ENCODE results near the gene ZNF487. TPM values are rescaled to one million over a fixed set of nuclear protein-coding genes. Genes with fewer than 3 reads are reported as not detected.

The ZNF487 gene
- polyA plus RNA-seq, 1 experiment, result 4.4 TPM

DNA sequence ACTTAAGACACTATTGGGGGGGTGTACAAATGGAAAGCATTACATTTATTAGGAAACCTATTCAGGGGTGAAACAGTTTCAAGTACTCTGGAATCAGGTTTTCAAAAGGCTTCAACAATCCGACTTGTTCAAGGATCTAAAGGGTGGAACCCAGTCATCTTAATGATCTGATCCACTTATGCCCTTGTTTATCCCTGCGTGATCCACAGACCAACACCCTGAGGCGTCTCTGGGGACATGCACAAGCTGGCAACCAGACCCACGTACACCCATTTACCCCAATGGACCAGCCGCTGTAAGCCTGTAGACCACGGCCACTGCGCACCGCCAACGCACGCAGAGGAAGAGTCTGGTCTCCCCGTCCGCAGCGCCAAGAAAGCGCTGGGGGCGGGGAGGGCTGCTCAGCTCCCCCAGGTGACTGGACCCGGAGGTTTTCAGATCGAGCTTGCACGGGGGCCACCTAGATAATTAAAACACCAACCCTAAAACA, 41.3 kb upstream of the ZNF487 start:
- H3K9me3 ChIP-seq (ENCODE audit: control insufficient read depth, insufficient read depth, low read length), result no peaks in the 10 kb centered on the region
- no peaks in the 10 kb centered on the region for H3K27me3 ChIP-seq (ENCODE audit: control insufficient read depth, insufficient read depth, low read length)
- ChIA-PET POLR2A (interaction anchor here (0.6 to 2.3 kb wide), 5 partner anchors 8 to 65 kb away, joined by 3 to 21 read pairs (median 7); partner anchors contain the start of gene HNRNPF), CTCF (interaction anchor here (0.5 to 1.0 kb wide), 3 partner anchors 12 to 101 kb away, joined by 3 to 4 read pairs (median 3); partner anchors contain the start of gene HNRNPF)
- peak overlapping the region; percentile 69 for H3K4me3 ChIP-seq (ENCODE audit: low read depth, low read length)
- TF ChIP-seq, protein P1, sequence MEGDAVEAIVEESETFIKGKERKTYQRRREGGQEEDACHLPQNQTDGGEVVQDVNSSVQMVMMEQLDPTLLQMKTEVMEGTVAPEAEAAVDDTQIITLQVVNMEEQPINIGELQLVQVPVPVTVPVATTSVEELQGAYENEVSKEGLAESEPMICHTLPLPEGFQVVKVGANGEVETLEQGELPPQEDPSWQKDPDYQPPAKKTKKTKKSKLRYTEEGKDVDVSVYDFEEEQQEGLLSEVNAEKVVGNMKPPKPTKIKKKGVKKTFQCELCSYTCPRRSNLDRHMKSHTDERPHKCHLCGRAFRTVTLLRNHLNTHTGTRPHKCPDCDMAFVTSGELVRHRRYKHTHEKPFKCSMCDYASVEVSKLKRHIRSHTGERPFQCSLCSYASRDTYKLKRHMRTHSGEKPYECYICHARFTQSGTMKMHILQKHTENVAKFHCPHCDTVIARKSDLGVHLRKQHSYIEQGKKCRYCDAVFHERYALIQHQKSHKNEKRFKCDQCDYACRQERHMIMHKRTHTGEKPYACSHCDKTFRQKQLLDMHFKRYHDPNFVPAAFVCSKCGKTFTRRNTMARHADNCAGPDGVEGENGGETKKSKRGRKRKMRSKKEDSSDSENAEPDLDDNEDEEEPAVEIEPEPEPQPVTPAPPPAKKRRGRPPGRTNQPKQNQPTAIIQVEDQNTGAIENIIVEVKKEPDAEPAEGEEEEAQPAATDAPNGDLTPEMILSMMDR (IDR thresholded peaks at IDR 0.05; ENCODE audit: low read depth, low read length), result no peak
- H3K27ac ChIP-seq (ENCODE audit: low read depth, low read length), result peak overlapping the region; percentile 84
- no peak for DNase-seq (ENCODE audit: low read depth, low spot score)

DNA sequence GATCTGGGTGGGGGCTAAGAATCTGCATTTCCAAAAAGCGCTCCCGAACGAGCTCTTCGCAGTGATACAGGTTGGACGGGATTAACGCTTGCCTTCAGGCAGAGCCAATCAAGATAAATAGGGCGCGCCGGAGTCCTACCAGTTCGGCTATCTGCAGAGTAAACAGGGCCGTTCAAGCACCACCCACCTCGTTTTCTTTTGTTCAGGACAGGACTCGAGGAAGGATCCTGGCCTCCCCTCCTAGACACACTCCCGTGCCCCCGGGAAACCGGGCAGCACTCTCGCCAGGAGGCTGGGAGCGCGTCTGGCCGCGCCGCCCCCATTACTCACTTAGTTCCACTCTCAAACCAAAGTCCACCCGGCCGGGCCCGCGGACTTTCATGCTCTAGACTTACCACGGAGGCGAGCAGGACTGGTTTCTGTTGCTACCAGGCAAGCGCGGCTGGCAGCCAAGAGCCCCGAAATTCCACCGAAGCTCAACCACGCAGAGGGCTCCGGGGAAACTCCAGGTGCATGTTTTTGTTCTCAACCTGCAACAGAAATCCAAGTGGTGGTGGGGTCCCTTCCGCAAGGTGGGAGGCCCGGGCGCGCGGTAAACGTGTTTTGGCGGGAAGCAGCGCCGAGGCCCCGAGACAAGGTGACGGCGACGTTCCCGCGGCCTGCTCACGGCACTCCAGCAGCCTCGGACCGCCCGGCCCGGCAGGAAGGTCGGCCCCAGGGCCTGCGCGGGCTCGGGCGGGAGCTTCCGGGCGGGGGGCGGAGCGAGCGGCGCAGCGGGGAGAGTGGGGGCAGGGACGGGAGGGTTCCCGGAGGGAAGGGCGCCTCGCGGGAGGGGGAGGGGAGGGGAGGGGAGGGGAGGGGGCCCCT, 40.6 kb upstream of the ZNF487 start:
- ChIA-PET CTCF (interaction anchor here (0.5 to 1.0 kb wide), 5 partner anchors 11 to 1338 kb away, joined by 3 to 12 read pairs (median 4); partner anchors contain the start of gene HNRNPF), POLR2A (interaction anchor here (0.6 to 2.3 kb wide), 9 partner anchors 8 to 286 kb away, joined by 3 to 21 read pairs (median 4); partner anchors contain the start of genes CSGALNACT2 and HNRNPF)
- Histone ChIP-seq H3K4me3 (ENCODE audit: low read depth, low read length) (peak overlapping the region; percentile 69), H3K27ac (ENCODE audit: low read depth, low read length) (peak overlapping the region; percentile 84), H3K27me3 (ENCODE audit: control insufficient read depth, insufficient read depth, low read length) (no peaks in the 10 kb centered on the region), H3K9me3 (ENCODE audit: control insufficient read depth, insufficient read depth, low read length) (no peaks in the 10 kb centered on the region)
- DNase-seq (ENCODE audit: low read depth, low spot score), result no peak
- TF ChIP-seq, protein P1 (IDR thresholded peaks at IDR 0.05; ENCODE audit: low read depth, low read length), result no peak

DNA sequence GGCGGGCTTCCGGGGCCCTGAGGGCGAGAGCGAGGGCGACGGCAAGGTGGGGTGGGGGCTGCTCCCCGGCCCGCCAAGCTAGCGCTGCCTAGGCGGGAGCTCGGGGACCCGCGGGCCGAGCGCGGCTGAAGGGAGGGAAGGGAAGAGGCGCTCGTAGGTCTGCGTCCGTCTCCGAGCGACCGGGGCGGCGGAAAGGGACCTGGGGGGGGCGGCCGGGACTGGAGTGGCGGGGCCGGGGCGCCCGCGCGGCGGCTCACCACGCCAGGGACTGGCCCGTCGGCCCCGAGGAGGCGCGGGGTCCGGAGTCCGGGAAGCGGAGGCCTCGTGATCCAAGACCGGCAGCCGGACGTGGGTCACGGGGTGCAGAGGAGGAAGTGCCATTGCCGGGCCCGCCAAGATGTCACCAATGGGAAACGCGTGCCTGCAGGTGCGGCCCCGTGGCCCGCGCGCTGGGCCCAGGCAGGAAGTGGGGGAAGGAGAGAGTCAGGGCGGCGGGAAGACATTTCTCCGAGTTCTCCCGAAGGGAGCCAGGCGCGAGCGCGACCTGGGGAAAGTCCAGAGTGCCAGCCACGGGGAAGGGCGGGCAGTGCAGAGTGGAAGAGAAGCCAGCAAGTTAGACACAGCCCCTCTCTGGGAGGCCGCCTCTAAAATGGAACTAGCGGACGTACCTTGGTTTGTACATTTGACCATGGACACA, 39.8 kb upstream of the ZNF487 start:
- Histone ChIP-seq H3K9me3 (ENCODE audit: control insufficient read depth, insufficient read depth, low read length) (no peaks in the 10 kb centered on the region), H3K27ac (ENCODE audit: low read depth, low read length) (peak overlapping the region; percentile 80), H3K4me3 (ENCODE audit: low read depth, low read length) (peak overlapping the region; percentile 69), H3K27me3 (ENCODE audit: control insufficient read depth, insufficient read depth, low read length) (no peaks in the 10 kb centered on the region)
- POLR2A ChIA-PET, result interaction anchor here (0.7 to 2.3 kb wide), 7 partner anchors 9 to 287 kb away, joined by 3 to 21 read pairs (median 4); partner anchors contain the start of genes CSGALNACT2 and HNRNPF
- TF ChIP-seq, protein P1 (IDR thresholded peaks at IDR 0.05; ENCODE audit: low read depth, low read length), result no peak
- no peak for DNase-seq (ENCODE audit: low read depth, low spot score)
- CTCF ChIA-PET, result interaction anchor here (0.6 to 0.7 kb wide), 2 partner anchors 22 to 1338 kb away, joined by 4 to 12 read pairs; no protein-coding TSS in a partner anchor

DNA sequence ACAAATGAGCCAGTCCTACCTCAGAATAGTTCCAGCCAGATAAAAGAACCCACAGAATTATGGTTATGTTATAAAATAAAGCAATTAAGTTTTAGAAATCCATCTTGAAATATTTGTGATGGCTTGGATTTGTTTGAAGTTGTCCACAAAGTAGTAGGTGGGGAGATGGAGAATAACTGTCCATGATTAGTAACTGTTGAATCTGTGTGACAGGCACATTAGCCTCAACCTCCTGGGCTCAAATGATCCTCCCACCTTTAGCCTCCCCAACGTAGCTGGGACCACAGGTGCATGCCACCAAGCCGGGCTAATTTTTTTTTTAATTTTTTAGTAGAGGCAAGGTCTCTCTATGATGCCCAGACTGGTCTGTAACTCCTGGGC, 38.0 kb upstream of the ZNF487 start:
- H3K27ac ChIP-seq (ENCODE audit: low read depth, low read length), result peak overlapping the region; percentile 31
- H3K4me3 ChIP-seq (ENCODE audit: low read depth, low read length), result no peak overlapping the region
- H3K9me3 ChIP-seq (ENCODE audit: control insufficient read depth, insufficient read depth, low read length), result no peaks in the 10 kb centered on the region
- DNase-seq (ENCODE audit: low read depth, low spot score), result no peak
- TF ChIP-seq, protein P1 (IDR thresholded peaks at IDR 0.05; ENCODE audit: low read depth, low read length), result no peak
- POLR2A ChIA-PET, result no interaction called here
- CTCF ChIA-PET, result no interaction called here
- H3K27me3 ChIP-seq (ENCODE audit: control insufficient read depth, insufficient read depth, low read length), result no peaks in the 10 kb centered on the region
